ENCODE data around the gene ELMO3.

The ELMO3 gene

DNA sequence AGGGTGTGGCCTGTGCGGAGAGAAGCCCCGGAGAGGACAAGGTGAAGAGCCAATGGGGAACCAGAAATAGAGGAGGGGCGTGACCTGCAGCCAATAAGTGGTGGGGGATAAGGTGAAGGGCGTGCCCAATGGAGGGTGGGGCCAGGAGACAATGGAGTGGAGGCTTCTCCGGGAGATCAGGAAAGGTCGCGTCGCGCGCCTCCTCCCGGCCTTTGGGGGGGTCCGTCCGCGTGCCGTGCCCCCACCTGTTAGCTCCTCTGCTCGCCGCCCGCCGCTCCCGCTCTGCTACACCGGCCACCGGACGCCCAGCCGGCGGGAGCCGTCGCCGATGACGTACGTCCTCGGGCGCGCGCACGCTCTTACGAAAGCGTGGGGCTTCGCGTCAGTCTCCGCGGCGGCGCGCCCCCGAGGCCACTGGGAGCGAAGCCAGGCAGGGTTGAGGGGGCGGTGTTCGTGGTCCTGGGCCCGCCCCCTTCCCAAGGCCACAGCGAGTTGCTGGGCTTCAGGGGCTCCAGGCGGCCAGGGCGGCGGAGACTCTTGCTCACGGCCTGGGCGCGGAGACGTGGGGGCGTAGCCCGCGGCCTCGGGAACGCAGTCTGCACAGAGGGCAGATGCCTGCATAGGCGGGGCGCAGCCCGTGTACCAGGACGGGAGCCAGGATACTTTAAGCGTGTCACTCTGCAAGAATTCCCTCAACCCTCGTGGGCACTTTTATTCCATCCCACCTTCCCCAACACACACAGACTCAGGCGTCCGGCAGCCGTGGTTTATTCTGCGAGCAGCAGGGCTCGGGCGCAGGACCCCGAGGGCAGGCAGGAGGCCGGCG is 15.1 kb upstream of the ELMO3 start, which contains the start of gene MATCAP1:
Gene MATCAP1, minus strand, starts transcription at position 337 of the 826 bp plus-strand sequence. CDS start 3,353 bp downstream, outside the sequence.
- peak; percentile 87 for DNase-seq

DNA sequence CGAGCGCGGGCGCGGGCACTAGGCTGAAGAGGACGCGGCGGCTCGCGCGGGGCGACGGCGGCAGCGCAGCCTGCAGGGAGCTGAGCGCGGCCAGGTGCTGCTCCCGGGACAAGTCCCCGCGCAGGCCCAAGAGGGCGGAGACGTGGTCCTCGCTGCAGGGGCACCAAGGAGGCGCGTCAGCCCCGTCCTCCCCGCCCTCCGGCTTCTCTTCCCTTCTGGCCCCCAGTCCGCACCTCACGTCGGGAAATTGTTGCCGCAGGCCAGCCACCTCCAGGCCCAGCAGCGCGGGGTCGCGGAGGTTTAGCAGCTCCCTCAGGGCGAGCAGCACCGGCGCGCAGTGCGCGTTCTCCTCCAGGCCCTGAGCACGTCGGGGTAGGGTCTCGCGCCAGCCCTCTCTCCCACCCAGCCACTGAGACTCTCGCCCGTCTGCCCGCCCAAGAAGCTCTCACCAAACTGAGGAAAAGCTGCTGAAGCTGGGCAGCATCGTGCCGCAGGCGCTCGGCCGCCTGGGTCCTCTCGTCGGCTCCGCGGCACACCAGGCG is 14.4 kb upstream of the ELMO3 start:
- no peak for DNase-seq

DNA sequence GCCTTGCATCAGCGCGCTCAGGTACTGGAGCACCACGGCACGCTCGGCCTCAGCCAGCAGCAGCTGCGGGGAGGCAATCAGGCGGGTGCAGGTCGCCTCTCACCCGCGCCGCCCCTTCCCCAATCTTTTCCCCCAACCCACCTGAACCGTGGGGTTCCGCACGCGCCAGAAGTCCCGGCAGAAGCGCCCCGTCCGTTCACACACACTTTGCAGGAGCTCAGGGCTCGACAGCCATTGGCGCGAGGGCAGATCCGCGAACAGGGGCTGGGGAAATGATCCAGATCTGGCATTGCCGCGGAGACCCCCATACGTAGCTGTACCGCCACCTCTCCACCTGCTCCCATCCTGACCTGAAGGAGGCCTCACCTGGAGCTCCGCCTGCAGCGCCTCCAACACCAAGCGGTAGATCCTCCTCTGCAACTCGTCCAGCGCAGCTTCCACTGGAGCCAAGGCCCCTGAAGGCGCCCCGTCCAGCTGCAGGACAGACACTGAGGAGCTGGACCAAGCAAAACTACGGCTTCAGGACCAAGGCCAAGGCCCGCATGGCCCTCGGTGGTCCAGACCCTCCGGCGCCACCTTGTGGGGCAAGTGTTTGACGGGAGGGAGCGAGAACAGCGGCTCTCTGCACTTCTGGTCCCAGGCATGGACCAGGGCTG is 13.8 kb upstream of the ELMO3 start:
- no peak for DNase-seq

DNA sequence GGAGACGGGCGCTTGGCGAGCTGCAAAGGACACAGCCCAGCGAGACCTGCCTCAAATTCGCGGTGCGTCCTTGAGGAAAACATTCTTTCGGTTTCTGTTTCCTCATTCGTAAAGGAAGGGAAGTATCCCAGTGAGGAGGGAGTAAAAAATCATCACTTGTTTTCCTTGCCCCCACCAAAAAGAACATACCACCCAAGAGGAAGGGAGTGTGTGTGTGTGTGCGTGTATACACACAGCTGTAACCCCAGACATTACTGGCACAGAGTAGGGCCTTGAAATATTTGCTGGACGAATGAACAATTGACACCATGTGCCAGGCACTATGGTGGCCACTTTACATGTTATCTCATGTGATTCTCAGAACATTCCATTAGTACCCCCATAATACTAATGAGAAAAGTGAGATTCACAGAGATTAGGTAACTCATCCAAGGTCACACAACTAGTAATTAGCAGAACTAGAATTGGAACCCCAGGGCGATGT is 13.2 kb upstream of the ELMO3 start:
- no peak for DNase-seq

DNA sequence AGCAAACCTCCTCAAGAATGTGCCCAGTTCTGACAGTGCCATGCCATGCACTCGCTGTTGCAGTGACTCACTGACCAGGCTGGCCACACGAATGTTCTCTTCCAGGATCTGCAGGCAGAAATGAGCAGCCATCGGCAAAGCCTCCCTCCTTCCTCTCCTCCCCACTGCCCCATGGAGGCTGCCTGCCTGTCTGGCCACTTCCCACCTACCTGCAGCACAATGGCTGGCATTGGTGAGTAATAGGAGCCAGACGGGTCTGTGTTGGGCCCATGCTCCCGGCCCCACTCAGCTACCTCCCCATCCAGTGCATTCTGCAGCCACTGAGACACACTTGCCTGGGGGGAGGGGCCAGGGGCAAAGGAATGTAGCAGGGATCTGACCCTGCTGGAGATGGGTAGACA is 12.4 kb upstream of the ELMO3 start:
- DNase-seq: no peak

DNA sequence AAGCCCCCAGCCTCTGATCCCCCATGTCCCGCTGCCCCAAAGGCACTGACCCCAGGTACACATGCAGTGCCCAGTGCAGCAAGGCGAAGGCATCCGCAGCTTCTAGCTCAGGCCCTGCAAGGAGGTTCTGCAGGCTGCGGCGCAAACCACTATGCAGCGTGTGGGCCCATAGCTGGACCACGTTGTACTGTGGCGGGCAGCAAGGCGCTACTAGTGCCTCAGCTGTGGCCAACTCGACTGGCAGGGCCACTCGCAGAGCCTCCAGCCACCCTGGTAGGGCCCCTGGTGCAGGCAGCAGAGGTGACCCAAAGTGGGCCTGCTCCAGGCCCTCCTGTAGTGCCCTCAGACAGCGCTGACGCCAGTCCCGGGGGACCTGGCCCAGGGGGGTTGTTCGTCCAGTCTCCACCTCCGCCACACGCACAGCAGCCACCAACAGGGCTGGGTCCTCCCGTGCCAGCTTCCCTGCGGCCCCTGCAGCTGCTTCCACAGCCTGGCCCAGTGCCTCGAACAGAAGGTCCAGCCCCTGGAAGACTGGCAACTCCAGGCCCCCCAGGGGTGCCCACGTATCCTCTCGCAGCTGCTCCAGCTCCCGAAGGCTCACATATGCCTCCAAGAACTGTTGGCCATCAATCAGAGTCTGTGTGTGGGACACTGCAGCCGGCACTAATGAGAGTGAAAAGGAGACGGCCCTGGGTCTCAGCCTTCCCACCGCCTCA is 11.6 kb upstream of the ELMO3 start:
- DNase-seq: no peak

DNA sequence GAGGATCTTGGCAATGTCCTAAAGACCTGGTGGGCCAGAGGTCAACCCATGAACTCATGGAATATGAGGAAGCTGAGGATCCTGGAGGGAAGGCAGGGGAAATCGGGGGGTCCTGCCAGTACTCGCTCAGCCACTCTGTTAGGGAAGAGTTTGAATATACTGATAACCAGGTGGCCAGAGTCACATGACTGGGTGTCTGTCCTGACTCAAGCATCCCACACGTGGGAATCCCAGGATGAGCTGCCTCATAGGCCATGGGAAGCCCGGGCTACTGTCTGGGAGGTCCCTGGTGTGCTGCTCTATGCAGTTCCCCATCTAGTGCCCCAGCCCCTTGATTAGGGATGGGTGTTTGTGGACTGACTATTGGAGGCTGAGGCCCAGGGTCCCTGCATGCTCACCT is 10.6 kb upstream of the ELMO3 start:
- DNase-seq: no peak

DNA sequence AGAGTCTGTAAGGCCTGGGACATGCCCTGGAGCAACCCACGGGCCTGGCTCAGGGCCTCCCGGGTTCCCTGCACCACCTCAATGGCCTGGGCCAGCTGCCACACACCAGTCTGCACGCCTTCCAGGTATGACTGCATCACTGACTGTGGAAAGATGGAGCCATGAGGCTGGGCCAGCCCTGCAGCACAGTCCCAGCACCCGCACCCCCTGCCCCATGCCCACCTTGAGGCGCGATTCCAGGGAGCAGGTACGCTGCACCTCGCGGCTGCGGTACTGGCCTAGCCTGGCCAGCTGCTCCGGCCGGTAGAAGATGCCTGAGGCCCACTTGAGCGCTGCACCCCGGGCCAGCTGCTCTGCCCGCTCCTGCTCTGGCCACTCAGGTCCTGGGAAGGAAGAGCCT is 10.1 kb upstream of the ELMO3 start:
- DNase-seq: no peak

DNA sequence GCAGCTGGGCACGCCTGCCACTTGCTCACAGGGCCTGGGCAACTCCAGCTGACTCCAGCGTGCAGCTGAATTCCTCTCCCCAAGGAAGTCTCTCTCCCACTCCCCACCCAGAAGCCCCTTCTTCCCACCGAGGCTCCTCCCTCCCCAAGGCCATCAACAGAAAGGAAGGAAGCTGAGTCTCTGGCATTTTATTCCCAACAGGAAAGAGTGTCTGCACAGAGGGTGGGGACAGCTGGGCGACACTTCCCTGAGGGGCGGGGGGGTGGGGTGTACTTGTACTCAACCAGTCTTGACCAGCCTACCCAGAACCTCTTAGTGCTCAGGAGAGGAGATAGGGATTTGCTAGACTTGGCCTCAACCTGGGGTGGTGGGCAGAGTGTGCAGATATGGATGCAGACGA is 8.9 kb upstream of the ELMO3 start, which contains the start of gene EXOC3L1:
Gene EXOC3L1, minus strand, starts transcription at position 96 of the 400 bp plus-strand sequence. CDS start 460 bp downstream, outside the sequence.
- DNase-seq: no peak

DNA sequence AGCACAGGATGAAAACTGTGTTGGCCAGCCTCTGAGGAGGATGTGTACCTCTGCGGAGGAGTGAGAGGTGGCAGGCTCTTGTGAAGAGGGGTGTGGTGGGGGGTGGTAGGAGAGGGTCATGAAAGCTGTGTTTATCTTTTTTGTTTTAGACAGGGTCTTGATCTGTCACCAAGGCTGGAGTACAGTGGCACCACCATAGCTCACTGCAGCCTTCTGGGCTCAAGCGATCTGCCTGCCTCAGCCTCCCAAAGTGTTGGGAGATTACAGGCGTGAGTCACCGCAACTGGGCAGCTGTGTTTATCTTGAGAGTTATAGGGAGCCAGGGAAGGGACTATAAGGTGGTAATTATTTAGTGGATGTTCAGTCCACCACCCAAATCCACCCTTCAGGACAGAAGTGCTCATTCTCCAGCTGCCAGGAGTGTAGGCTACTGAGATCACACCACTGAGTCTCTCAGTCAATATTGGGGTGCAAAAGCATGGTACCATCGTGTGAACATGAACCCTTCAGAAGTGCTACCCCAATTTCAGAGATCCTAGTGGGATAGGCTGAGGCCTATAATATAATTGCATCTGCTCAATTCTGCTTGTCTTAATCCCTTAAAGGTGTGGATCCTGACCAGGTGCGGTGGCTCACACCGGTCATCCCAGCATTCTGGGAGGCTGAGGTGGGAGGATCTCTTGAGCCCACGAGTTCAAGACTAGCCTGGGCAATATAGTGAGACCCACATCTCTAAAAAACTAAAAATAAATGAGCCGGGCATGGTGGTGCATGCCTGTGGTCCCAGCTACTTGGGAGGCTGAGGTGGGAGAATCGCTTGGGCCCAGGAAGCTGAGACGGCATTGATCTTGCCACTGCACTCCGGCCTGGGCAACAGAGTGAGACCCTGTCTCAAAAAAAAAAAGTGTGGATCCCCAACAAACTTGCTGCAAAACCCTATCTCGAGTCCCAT is 8.2 kb upstream of the ELMO3 start:
- no peak for DNase-seq

DNA sequence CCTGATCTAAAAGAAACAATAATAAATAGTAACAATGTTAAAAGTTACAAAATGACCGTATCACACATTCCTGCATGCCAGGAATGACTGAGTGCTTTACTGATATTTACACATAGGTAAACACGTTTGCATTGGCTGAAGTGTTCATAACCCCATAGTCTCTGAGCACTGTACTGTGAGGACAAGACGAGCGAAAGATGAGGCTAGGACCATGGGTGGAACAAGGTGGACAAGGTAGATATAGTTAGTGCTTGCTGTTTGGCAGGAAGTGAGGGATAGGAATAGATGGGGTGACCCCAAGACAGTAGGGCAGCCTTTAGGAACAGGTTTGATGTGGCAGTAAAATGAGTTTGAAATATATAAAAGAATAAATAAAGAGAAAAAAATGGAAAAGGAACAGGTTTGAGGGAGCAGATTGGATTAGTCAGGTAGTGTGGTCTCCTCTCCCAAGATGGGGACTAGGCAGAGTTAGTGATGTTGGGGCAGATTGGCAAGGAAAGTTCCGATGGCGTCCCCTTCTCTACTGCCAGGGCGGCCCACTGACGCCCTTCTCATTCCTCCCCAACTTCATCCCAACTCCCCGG is 7.4 kb upstream of the ELMO3 start:
- no peak for DNase-seq

DNA sequence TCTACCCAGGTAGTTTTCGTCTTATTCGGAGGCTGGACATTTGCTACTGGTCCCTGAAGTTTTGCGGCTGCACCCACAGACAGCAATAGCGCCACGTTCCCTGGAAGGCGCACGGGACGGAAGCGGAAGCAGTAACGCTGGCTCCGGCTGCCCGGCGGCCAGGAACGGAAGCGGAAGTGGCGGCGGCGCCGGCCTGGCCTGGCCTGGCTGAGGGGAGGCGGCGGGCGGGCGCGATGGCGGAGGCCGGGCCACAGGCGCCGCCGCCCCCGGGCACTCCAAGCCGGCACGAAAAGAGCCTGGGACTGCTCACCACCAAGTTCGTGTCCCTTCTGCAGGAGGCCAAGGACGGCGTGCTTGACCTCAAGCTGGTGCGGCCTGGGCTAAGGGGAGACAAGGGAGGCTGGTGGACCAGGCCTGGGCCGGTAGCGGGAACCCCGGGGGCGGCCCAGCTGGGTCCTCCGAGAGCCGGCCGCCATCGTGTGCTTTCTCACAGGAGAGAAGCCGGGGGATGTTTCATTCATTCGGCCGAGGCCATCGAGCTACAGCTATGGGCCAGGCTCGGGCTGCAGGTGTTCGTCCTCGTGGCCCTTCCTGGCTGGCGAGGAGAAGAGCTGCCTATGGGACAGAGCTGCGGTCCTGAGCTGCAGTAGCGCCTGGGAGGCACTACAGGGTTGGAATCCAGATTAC is 6.8 kb upstream of the ELMO3 start, which contains the start of gene E2F4:
Gene E2F4, plus strand, starts transcription at position 161 of the 687 bp plus-strand sequence. Its CDS starts 73 bp downstream, at position 234.
- peak; percentile 31 for DNase-seq

DNA sequence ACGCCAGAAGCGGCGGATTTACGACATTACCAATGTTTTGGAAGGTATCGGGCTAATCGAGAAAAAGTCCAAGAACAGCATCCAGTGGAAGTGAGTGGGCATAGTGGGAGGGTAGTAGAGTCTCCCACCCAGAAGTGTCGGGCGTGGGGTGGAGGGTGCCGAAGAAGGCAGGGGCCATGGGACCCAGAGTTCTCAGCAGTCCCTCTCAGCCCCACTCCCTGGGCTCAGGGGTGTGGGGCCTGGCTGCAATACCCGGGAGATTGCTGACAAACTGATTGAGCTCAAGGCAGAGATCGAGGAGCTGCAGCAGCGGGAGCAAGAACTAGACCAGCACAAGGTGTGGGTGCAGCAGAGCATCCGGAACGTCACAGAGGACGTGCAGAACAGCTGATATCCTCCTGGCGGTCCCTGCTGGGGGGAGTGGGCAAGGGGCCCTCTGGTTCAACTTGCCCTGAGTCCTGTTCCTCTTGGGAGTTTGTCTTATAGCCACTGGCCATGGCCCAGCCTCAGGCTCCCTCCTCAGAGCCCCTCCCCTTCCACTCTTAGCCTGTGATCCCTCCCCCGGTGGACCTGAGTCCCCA is 6.1 kb upstream of the ELMO3 start:
- no peak for DNase-seq

DNA sequence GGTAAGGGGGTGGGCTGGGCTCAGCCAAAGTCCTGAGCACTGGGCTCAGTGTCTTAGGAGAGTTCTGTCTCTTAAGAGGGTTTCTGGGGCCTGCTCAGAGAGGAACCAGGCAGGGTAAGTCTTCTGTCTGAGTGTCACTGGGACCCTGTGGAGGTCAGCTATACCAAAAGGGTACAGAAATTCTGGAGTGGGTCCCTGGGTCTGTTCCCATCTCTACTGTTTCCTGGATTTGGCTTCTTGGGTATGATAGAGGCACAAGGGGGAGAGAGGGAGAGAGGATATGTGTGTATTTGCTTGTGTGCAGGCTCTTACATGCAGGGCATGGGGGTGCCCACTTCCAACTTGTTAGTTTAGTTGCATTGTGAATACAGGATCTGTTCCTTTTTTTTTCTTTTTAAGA is 5.4 kb upstream of the ELMO3 start:
- DNase-seq: no peak

DNA sequence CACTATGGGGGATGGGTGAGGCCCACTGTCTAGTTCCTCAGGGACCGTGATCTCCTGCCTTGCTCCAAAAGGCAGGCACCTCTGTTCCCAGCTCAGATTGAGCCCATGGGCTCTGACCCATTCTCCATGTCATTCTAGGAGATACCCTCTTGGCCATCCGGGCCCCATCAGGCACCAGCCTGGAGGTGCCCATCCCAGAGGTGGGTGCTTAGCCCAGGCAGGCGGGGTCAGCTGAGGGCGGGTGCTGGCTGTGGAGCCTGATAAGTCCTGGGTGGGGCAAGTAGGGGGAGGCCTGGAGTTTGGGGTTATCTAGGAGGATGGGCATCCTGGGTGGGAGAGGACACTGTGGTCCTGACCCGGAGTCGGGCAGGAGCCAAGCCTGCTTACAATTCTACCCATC is 4.7 kb upstream of the ELMO3 start:
- no peak for DNase-seq

DNA sequence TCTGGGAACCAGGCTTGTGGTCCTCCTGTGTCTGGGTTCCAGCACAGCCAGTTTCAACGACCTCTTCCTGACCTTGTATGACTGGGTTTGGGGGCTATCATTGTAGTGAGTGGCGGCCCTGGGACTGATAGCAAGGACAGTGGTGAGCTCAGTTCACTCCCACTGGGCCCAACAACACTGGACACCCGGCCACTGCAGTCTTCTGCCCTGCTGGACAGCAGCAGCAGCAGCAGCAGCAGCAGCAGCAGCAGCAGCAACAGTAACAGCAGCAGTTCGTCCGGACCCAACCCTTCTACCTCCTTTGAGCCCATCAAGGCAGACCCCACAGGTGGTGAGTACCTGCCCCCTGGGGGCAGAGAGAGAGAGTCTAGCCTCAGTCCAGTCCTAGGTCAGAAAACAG is 3.3 kb upstream of the ELMO3 start:
- no peak for DNase-seq

DNA sequence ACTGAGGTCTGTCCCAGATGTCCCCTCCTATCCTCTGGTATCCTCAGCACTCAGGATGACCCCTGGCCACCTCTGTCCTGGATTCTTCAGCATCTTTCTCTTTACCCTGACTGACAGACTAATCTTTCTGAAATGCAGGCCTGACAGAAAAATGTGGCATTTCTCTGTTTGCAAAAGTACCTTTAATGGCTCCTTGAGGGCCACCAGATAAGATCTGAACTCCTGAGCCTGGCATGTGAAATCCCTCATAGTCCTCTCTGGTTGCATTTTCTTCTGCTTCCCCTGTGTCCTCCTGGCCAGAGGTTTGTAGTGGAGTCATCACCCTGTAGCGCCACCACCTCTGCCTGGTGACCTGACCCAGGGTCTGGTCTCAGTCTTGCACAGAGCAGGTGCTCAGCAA is 2.0 kb upstream of the ELMO3 start:
- DNase-seq: no peak

DNA sequence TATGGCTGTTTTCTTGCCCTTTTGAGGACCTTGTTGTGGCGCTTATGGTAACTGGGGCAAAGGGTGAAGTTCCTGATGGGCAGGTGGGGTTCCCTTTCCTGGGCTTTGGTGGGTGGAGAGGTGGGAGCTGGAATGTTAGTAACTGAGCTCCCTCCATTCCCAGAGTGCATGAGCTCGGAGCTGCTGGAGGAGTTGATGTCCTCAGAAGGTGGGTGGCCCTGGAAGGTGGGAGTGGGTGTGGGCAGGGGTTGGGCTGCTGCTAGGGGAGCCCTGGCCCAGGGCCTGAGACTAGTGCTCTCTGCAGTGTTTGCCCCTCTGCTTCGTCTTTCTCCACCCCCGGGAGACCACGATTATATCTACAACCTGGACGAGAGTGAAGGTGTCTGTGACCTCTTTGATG is 1.2 kb upstream of the ELMO3 start:
- DNase-seq: no peak

DNA sequence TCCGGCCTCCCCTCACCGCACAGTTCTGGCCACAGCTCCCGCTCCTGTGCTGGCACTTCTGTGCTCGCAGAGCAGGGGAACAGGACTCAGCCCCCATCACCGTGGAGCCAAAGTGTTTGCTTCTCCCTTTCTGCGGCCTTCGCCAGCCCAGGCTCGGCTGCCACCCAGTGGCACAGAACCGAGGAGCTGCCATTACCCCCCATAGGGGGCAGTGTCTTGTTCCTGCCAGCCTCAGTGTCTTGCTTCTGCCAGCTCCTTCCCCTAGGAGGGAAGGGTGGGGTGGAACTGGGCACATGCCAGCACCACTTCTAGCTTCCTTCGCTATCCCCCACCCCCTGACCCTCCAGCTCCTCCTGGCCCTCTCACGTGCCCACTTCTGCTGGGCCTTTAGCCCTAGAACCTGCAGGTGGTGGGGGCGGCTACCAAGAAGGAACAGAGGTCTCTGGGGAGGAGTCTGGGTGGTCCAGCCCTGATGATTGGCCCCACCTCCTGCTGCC is 645 bp upstream of the ELMO3 start:
- DNase-seq: peak; percentile 19

DNA sequence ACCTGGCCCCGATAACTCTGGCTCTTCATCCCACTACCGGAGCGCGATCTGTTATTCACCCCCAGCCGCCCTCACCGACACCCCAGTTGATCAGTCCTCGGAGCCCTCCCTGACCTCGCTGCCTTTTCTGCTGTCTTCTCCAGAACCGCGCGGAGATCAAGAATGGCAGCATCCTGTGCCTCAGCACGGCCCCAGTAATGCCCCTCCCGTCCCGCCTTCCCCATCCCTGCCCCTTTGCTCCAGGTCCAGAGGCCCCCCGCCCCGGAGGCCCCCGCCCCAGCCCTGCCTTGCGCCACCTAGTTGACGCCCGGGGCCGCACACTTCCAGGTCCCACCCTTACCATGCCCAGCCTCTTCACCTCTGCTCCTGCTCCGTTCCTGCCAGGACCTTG is 872 bp downstream of the ELMO3 start:
- no peak for DNase-seq

Measured in NCI-H2029 treated with DMSO at 0.1 percent for 48 hours (cell line).